ENCODE data around the gene DCLK3.

- TF ChIP-seq EP300 (IDR thresholded peaks at IDR 0.05; ENCODE audit: borderline replicate concordance in 1 of 2, low read depth in 2 of 2, low read length in 2 of 2), result no peak
- TF ChIP-seq, protein P1, sequence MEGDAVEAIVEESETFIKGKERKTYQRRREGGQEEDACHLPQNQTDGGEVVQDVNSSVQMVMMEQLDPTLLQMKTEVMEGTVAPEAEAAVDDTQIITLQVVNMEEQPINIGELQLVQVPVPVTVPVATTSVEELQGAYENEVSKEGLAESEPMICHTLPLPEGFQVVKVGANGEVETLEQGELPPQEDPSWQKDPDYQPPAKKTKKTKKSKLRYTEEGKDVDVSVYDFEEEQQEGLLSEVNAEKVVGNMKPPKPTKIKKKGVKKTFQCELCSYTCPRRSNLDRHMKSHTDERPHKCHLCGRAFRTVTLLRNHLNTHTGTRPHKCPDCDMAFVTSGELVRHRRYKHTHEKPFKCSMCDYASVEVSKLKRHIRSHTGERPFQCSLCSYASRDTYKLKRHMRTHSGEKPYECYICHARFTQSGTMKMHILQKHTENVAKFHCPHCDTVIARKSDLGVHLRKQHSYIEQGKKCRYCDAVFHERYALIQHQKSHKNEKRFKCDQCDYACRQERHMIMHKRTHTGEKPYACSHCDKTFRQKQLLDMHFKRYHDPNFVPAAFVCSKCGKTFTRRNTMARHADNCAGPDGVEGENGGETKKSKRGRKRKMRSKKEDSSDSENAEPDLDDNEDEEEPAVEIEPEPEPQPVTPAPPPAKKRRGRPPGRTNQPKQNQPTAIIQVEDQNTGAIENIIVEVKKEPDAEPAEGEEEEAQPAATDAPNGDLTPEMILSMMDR (IDR thresholded peaks at IDR 0.05; ENCODE audit: control extremely low read depth in 1 of 3, insufficient read depth in 1 of 3, low read depth in 1 of 3, low read length in 3 of 3), result no peak
- TF ChIP-seq NRF1 (IDR thresholded peaks at IDR 0.05; ENCODE audit: low read depth, low read length), result no peak
- no peak for TF ChIP-seq TAF1 (IDR thresholded peaks at IDR 0.05; ENCODE audit: low read depth, low read length)
- no peak for TF ChIP-seq EGR1 (IDR thresholded peaks at IDR 0.05; ENCODE audit: borderline replicate concordance, low read depth, low read length)
- no peak for TF ChIP-seq MAFK (IDR thresholded peaks at IDR 0.05; ENCODE audit: low read depth, low read length)
- TF ChIP-seq, protein P2, sequence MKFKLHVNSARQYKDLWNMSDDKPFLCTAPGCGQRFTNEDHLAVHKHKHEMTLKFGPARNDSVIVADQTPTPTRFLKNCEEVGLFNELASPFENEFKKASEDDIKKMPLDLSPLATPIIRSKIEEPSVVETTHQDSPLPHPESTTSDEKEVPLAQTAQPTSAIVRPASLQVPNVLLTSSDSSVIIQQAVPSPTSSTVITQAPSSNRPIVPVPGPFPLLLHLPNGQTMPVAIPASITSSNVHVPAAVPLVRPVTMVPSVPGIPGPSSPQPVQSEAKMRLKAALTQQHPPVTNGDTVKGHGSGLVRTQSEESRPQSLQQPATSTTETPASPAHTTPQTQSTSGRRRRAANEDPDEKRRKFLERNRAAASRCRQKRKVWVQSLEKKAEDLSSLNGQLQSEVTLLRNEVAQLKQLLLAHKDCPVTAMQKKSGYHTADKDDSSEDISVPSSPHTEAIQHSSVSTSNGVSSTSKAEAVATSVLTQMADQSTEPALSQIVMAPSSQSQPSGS (IDR thresholded peaks at IDR 0.05; ENCODE audit: low read length), result no peak
- no peak for TF ChIP-seq SP2 (IDR thresholded peaks at IDR 0.05; ENCODE audit: low read length)
- TF ChIP-seq CBX5 (IDR thresholded peaks at IDR 0.05; ENCODE audit: low read depth, low read length), result no peak
- no peak for TF ChIP-seq CTBP2 (IDR thresholded peaks at IDR 0.05; ENCODE audit: borderline replicate concordance, insufficient read depth, insufficient read length, low read length)
- no peak for TF ChIP-seq EZH2 (IDR thresholded peaks at IDR 0.05; ENCODE audit: low read depth, low read length, severe bottlenecking)
These were observed 31.3 kb upstream of the DCLK3 start for GRCh38 chr3:36795622-36796021.
